Loucy (cell line): Measurements from ENCODE around the gene YWHAE.

ENCODE experiments used
- EZH2phosphoT487 ChIP-seq: fragments of 200-600 bp; IDR thresholded peaks from 2 replicates; pipeline ENCODE4 v1.6.1; 2018; ENCODE audit warnings: antibody characterized with exemption, mild to moderate bottlenecking, moderate library complexity, borderline replicate concordance
- TF ChIP-seq, protein P1 (sequence below): fragments of 200-600 bp; sonication (generic); conservative IDR thresholded peaks from 2 replicates; pipeline ENCODE4 v1.5.1; 2014; ENCODE audit warnings: mild to moderate bottlenecking, antibody characterized with exemption, low read length

DNA sequence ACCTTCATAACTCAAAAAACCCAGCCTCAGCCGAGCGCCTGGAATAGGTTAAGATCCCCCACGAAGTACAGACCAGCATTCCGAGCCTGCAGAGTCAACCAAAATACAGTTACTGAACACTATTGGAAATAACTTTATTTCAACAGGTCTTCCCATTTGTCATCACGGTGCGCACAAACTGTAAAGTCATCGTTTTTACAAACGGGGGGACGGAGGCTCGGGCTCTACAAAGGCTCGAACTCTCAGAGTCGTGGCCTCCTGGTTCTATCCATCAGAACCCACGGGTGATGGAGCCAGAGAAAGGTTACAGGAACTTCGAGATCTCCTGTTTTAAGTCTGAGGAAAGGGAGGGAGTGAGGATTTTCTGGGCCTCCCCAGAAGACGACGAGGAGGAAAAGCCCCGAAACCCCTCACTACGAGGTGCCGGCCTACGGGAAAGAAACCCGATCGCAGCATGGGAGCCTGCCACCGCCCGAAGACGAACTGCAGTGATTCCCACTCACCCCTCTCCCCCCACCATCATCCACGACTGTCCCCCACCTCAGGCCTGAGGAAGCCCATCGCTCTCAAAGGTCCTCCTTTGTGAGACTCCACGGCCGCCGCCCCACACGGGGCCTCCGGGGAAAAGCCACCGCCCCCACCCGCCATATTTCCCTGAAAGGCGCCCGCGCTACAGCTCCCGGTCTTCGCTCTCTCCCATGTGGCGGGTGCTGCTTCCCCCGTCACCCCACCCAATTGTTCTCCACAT is 917 bp downstream of the YWHAE start:
- TF ChIP-seq, protein P1, sequence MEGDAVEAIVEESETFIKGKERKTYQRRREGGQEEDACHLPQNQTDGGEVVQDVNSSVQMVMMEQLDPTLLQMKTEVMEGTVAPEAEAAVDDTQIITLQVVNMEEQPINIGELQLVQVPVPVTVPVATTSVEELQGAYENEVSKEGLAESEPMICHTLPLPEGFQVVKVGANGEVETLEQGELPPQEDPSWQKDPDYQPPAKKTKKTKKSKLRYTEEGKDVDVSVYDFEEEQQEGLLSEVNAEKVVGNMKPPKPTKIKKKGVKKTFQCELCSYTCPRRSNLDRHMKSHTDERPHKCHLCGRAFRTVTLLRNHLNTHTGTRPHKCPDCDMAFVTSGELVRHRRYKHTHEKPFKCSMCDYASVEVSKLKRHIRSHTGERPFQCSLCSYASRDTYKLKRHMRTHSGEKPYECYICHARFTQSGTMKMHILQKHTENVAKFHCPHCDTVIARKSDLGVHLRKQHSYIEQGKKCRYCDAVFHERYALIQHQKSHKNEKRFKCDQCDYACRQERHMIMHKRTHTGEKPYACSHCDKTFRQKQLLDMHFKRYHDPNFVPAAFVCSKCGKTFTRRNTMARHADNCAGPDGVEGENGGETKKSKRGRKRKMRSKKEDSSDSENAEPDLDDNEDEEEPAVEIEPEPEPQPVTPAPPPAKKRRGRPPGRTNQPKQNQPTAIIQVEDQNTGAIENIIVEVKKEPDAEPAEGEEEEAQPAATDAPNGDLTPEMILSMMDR: no peak
- TF ChIP-seq EZH2phosphoT487: no peak
